Calu3 (cell line): Measurements from ENCODE around the gene SPAG16. TPM values are rescaled to one million over a fixed set of nuclear protein-coding genes. Genes with fewer than 3 reads are reported as not detected.

Source experiments
- BruUV-seq: library from RNA; stranded (reverse); fragments of 400-500 nt; replicated peaks from 2 replicates; lab custom pipeline; 2021; lab: Mats Ljungman, UMichigan
- CTCF ChIA-PET: fragments of 300-600 bp; sonication (Branson Sonifier 250); formaldehyde crosslinking; loops from one replicate; lab custom pipeline; 2022; ENCODE audit warnings: antibody characterized with exemption; lab: Charles Lee
- DNase-seq: peaks from one replicate; pipeline ENCODE4 v3.0.0; 2022
- H3K27ac Mint-ChIP-seq: one replicate; pipeline ENCODE4 v1.8.0; 2022; ENCODE audit warnings: mixed read lengths; ENCODE audit not compliant: unreplicated experiment
- H3K27me3 Mint-ChIP-seq: one replicate; pipeline ENCODE4 v1.8.0; 2022; ENCODE audit warnings: mixed read lengths; ENCODE audit not compliant: unreplicated experiment
- H3K36me3 Mint-ChIP-seq: one replicate; pipeline ENCODE4 v1.8.0; 2022; ENCODE audit warnings: mild to moderate bottlenecking, moderate library complexity, mixed read lengths; ENCODE audit not compliant: insufficient read depth, unreplicated experiment
- H3K4me1 Mint-ChIP-seq: one replicate; pipeline ENCODE4 v1.8.0; 2022; ENCODE audit warnings: mild to moderate bottlenecking, low read depth, mixed read lengths; ENCODE audit not compliant: unreplicated experiment
- H3K4me3 Mint-ChIP-seq: one replicate; pipeline ENCODE4 v1.8.0; 2022; ENCODE audit warnings: mild to moderate bottlenecking, low read depth, moderate library complexity, mixed read lengths; ENCODE audit not compliant: unreplicated experiment
- H3K9me3 Mint-ChIP-seq: one replicate; pipeline ENCODE4 v1.8.0; 2022; ENCODE audit warnings: low read depth, mixed read lengths; ENCODE audit not compliant: unreplicated experiment
- CTCF ChIP-seq: fragments of 200-600 bp; IDR thresholded peaks from one replicate; pipeline ENCODE4 v1.8.0; 2022; ENCODE audit warnings: antibody characterized with exemption; ENCODE audit not compliant: unreplicated experiment
- intact Hi-C: fragments of 100-400 bp; cut with micrococcal nuclease; formaldehyde crosslinking; loops from one replicate; pipeline ENCODE4 v1.10.0; 2022; ENCODE audit not compliant: unreplicated experiment
- total RNA-seq: library from RNA; stranded (reverse); gene quantifications from 2 replicates; pipeline ENCODE4 v1.2.3, GENCODE V29; 2022

SPAG16 gene
- total RNA-seq, 1 experiment from 2014 or later: 30.2 TPM

GRCh38 chr2:213420828-213421385, 136.6 kb downstream of the SPAG16 start:
- CTCF ChIA-PET: no interaction called here
- intact Hi-C loops: no loop called here
- no TSS peak for BruUV-seq
- Mint-ChIP-seq H3K27ac (no peak overlapping the region), H3K9me3 (no peaks in the 10 kb centered on the region), H3K4me3 (no peak overlapping the region), H3K36me3 (no peaks in the 10 kb centered on the region), H3K27me3 (no peaks in the 10 kb centered on the region), H3K4me1 (no peaks in the 10 kb centered on the region)
- TF ChIP-seq CTCF: no peak
- no peak for DNase-seq

- BruUV-seq: no TSS peak
- Mint-ChIP-seq H3K4me3 (no peak overlapping the region), H3K9me3 (no peaks in the 10 kb centered on the region), H3K4me1 (no peaks in the 10 kb centered on the region), H3K36me3 (no peaks in the 10 kb centered on the region), H3K27me3 (no peaks in the 10 kb centered on the region), H3K27ac (no peak overlapping the region)
- DNase-seq: no peak
- CTCF ChIA-PET: no interaction called here
- TF ChIP-seq CTCF: no peak
- intact Hi-C loops: no loop called here
Measured at GRCh38 chr2:213422211-213422610, 137.9 kb downstream of the SPAG16 start.

- no peaks in the 10 kb centered on the region for H3K36me3 Mint-ChIP-seq
- TF ChIP-seq CTCF: no peak
- no peak overlapping the region for H3K27ac Mint-ChIP-seq
- BruUV-seq: no TSS peak
- H3K9me3 Mint-ChIP-seq: peaks cover 3% of the 10 kb centered on the region
- peaks cover 12% of the 10 kb centered on the region for H3K4me1 Mint-ChIP-seq
- DNase-seq: no peak
- H3K4me3 Mint-ChIP-seq: no peak overlapping the region
- H3K27me3 Mint-ChIP-seq: no peaks in the 10 kb centered on the region
- intact Hi-C loops: no loop called here
- CTCF ChIA-PET: no interaction called here
Measured at GRCh38 chr2:213425618-213426017, 141.4 kb downstream of the SPAG16 start.

- no peaks in the 10 kb centered on the region for H3K36me3 Mint-ChIP-seq
- no peak for TF ChIP-seq CTCF
- peaks cover 6% of the 10 kb centered on the region for H3K9me3 Mint-ChIP-seq
- H3K4me3 Mint-ChIP-seq: no peak overlapping the region
- intact Hi-C loops: no loop called here
- peaks cover 12% of the 10 kb centered on the region for H3K4me1 Mint-ChIP-seq
- CTCF ChIA-PET: no interaction called here
- H3K27me3 Mint-ChIP-seq: no peaks in the 10 kb centered on the region
- no TSS peak for BruUV-seq
- DNase-seq: no peak
- H3K27ac Mint-ChIP-seq: no peak overlapping the region
Measured at GRCh38 chr2:213429516-213429915, 145.3 kb downstream of the SPAG16 start.
